Stimulated activated CD4-positive, alpha-beta T cell treated with anti-CD3 and anti-CD28 coated beads, Interleukin-12 subunit alpha, Interleukin-12 subunit beta, amount 100 ng/mL, for 48 hours (primary cell): ENCODE results near the gene SUSD1.
A peak's percentile ranks its signal among the peaks of the same experiment; 100 is the strongest.
"Not testable (repeated sequence)": the region's sequence is repeated elsewhere in the genome, so short reads cannot be mapped to it uniquely, and the experiment has no call there.

ENCODE experiments used
- DNase-seq, 3 donors: peaks; one replicate each; pipeline ENCODE4 v3.0.0-alpha.2; 2020; ENCODE audit warnings: low read depth in 2 of 3, low spot score in 1 of 3

SUSD1 gene

GRCh38 chr9:112174222-112174964, 704 bp downstream of the SUSD1 start:
- peak; percentile 51 to 70 (median 53) for DNase-seq

GRCh38 chr9:112173489-112174221, 1.4 kb downstream of the SUSD1 start:
- no peak for DNase-seq

DNA sequence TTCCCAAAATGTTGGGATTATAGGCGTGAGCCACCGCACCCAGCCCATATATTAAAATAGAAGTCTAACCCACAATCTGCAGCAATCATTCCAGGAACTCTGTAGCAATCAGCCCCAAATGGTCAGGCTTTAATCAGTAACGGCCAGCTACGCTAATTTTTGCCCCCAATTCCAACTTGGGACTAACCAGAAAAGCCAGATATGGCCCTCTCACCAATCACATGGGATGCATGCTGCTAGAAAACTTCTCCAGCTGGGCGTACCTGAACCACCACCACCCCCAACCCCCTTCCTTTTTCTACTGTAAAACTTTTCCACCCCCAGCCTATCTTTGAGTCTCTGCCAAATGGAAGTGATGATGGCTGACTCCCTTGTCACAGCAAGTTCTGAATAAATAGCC, 4.1 kb downstream of the SUSD1 start:
- DNase-seq, result no peak

DNA sequence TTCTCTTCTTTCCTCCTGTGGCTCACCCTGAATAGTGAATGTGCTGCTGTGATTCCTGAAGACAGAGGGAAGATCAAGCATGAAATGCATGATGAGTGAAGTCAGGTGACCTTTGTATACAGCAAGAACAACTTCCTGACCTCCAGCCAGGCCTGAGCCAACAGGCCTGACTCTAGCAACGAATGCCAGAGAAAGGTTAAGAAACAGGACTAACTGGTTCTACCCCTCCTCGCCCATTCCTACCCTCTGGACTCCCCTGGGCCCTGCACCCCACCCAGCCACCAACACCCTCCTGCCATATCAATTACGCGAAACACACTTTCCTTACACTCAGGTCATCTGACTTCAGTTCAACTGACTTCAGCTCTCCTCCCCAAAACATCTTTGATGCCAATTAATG, 4.9 kb downstream of the SUSD1 start:
- no peak for DNase-seq

DNA sequence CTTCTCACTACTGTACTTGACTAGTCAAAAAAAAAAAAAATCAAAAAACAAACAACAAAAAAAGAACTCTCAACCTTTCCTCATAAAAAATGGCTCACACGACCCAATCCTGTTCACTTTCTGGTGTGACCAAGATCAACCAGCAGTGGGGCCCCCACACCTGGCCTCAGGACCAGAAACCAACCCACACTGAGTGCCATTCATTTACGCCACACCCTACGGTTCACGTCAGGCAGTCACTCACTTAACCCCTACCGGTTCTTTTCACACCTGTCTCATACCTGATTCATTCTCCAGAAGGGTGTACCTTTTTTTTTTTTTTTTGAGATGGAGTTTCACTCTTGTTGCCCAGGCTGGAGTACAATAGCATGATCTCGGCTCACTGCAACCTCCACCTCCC, 5.7 kb downstream of the SUSD1 start:
- DNase-seq, result no peak

GRCh38 chr9:112168197-112168596, 6.9 kb downstream of the SUSD1 start:
- no peak for DNase-seq

DNA sequence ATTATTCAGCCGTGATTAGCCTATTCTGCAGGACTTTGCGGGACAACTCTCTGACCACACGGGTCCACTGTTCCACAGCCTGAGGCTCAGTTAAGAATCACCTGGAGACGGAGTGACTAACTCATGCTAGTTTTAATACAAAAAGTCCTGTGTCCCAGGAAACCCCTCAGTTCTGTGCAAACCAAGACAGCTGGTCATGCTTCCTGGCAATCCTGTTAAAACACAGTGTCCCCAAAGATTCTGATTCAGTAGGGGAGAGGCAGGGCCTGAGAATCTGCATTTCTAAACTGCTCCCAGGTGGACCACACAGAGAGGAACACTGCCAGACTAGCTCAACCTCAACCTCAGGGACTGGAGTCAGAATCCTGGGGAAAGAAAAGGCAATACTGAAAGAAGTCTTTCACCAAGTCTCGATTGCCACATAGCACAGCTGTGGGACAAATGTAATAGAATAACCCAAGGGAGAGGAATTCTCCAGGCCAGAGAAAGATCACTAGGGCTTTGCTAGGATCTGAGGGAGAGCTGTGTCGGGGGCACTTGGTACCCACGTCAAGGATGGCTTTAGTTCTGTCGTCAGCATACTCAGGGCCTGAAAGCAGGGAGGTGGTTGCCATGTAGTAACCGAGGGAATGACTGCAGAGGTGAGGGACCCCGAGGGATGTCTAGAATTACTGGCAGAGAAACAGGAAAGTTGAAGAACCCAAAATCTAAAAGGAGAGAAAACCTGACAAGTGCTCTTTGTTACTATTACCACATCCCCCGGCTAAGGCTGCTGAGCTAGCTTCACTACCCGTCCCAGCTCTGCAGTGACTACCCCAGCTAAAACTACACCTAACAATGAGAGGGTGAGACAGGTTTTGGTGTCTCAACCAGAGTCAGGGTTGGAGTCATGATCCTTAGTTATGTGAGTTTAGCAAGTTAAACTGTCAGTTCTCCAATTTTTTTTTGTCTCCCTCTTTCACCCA, 8.6 kb downstream of the SUSD1 start:
- no peak for DNase-seq

- no peak for DNase-seq
These were observed 12.3 kb downstream of the SUSD1 start for GRCh38 chr9:112162621-112163413.

GRCh38 chr9:112159781-112160180, 15.3 kb downstream of the SUSD1 start:
- DNase-seq, result no peak

DNA sequence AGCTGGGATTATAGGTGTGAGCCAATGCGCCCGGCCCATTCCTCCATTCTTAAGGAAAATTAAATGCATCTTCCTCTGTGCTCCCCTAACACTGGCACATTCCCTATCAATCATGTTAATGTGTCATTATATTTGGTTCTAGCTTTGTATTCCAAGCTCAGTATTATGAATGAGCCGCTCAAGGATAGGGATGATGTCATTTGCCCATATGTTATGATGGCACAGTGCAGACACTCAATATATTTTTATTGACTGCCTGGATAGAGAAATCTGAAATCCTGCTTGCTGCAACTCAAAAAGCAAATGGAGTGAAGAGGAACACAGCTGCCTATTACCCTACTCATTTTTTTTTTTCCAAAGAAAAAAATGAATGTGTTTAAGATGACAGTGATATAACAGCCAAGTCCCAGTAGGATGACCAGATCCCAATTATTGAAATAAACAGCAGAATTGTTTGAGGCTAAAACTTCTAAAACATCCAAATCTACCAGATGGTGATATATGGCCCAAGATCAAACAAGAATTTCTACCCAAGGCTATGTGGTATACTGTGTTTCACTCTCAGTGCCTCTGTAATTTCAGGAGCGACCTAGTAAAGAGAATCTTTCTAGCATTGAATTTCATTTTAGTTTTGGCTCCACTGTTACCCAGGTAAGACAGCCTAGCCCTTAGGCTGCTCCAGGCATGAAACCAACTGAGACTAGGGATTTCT, 16.3 kb downstream of the SUSD1 start:
- DNase-seq, result no peak

DNA sequence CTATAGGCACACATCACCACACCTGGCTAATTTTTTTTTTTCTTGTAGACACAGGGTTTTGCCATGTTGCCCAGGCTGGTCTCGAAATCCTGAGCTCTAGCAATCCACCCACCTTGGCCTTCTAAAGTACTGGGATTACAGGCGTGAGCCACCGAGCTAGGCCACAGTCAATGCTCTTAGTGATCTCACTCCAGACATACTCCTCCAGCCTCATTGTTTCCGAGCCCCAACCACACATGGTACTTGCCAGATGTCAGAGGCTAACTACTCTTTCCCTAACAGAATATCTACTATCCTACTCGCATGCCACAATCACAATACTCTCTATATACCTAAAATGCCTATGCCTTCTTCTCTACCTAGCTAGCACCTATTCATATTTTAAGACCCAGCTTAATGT, 17.1 kb downstream of the SUSD1 start:
- DNase-seq, result no peak

GRCh38 chr9:112157087-112157486, 18.0 kb downstream of the SUSD1 start:
- no peak for DNase-seq

- DNase-seq, result no peak
These were observed 25.9 kb downstream of the SUSD1 start for GRCh38 chr9:112149211-112149610.

DNA sequence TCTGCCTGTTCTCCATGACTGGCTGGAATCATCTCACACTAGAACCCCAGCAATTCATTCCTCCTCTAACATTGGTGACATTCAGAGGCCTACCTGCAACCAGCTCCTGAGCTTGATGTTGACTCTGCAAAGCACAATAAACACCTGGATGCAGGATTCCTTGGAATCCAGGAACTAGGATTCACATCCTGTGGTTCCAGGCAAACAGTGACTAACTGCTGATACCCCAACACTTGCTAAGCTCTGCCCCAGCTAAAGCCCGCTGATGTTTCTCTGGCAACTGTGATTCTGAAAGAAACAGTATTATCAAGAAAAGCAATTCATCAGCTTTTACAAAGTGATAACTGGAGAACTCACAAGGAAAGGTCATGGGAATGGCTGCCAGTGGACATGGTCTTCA, 29.2 kb downstream of the SUSD1 start:
- DNase-seq, result no peak

GRCh38 chr9:112144807-112145206, 30.3 kb downstream of the SUSD1 start:
- no peak for DNase-seq

DNA sequence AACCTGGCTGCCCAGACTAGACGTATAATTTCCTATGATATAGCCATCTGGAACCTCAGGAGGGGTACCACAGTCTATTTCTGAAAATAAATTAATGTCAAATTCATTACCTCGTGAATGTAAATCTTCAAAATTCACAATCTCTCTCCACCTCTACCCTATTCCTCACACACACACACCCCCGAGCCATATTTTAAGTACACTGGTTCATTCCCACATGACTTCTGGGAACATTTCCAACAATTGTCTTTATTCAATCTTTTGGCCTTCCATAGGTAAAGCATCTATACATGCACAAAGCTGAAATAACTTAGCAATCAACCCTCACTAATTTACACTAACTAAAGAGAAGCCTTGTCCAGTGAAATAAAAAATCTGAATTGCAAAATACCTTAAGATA, 32.7 kb downstream of the SUSD1 start:
- DNase-seq, result no peak

DNA sequence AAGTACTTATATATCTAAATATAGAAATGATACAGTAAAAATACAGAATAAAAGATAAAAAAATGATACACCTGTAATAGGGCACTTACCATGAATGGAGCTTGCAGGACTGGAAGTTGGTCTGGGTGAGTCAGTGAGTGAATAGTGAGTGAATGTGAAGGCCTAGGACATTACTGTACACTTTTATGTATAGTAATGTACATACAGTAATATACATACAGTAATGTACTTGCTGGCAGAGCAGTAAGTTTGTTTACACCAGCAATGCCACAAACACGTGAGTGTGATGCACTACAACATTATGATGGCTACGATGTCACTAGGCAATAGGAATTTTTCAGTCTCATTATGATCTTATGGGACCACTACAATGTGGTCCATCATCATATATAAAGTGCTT, 34.2 kb downstream of the SUSD1 start:
- DNase-seq, result no peak

DNA sequence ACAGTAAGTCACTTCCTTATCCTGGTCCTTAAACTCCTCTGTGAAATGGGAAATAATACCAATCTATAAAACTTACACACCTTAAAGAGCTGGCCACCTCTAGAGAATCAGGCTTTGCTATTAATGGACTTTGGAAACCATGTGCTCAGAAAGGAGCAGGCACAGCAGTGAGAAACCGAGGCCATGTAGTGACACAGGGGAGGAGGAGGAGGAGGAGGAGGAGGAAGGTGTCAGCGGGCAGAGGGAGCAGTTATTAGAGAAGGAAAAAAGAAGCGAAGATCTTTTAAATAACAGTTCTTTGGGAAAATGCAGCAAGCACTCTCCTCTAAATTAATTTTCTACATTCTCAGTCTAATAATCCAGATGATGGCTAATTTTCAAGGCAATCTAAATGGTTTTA, 38.0 kb downstream of the SUSD1 start:
- no peak for DNase-seq

DNA sequence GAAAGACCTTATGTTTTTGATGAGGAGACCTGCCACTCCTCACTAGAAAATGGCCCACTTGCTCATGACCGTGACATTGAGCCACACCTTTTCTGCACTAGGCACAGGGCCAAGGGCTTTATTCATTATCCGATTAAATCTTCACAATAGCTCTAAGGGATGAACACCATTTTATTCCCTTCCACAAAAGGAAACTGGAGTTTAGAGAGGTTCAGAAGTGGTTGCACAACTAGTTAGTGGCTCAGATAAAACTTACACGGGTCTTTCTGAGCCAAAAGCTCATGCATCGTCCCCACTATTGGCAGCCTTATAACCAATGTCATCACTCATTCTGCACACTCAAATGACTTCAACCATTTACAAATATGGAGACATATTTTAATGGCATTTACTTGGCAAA, 39.4 kb downstream of the SUSD1 start:
- no peak for DNase-seq

- DNase-seq, result not testable (repeated sequence)
These were observed 41.3 kb downstream of the SUSD1 start for GRCh38 chr9:112133806-112134205.
